Transverse colon (tissue), 4 donors: ENCODE results near the gene NOX4.

Source experiments
- CTCF ChIP-seq, 5 experiments: fragments of 200-600 bp in 3 of 5; fragments of 450-650 bp in 2 of 5; sonication (generic) in 3 of 5; IDR thresholded peaks; 1 replicate in 2 of 5; 2 replicates in 3 of 5; pipeline ENCODE4 v1.5.1; 2016 to 2017; ENCODE audit warnings: antibody characterized with exemption in 5 of 5, inconsistent platforms in 3 of 5, mild to moderate bottlenecking in 2 of 5, moderate library complexity in 1 of 5
- EP300 ChIP-seq: sonication (generic); formaldehyde crosslinking; IDR thresholded peaks from one replicate; pipeline ENCODE4 v1.6.1; 2017; ENCODE audit warnings: antibody characterized with exemption, low read depth
- POLR2A ChIP-seq: fragments of 450-650 bp; IDR thresholded peaks from one replicate; pipeline ENCODE4 v1.6.1; 2016; ENCODE audit warnings: antibody characterized with exemption, mild to moderate bottlenecking, moderate library complexity
- POLR2AphosphoS5 ChIP-seq, 3 donors: sonication (generic); formaldehyde crosslinking; IDR thresholded peaks; one replicate each; pipeline ENCODE4 v1.6.1; 2016; ENCODE audit warnings: antibody characterized with exemption in 3 of 3

GRCh38 chr11:89508544-89508943 lies 17.4 kb upstream of the NOX4 start:
- TF ChIP-seq CTCF (IDR thresholded peaks at IDR 0.05) (no peak), EP300 (no peak), POLR2A (no peak), POLR2AphosphoS5 (IDR thresholded peaks at IDR 0.05) (no peak)
